MM.1S (cell line): ENCODE data around the gene NAT9.

Experiments
- CTCF ChIP-seq: fragments of 300-600 bp; sonication (generic); IDR thresholded peaks from 2 replicates; pipeline ENCODE4 v1.5.1; 2016; ENCODE audit warnings: antibody characterized with exemption, low read length, mixed read lengths
- EZH2phosphoT487 ChIP-seq: fragments of 300-600 bp; sonication (generic); IDR thresholded peaks from 2 replicates; pipeline ENCODE4 v1.6.1; 2018; ENCODE audit warnings: antibody characterized with exemption, low read length

- TF ChIP-seq CTCF, result no peak
- no peak for TF ChIP-seq EZH2phosphoT487
Observed at GRCh38 chr17:74807441-74807840, 31.3 kb upstream of the NAT9 start.
